GM21619 (cell line): ENCODE results near the gene TAT.

Experiments
- ATAC-seq: cut with Tn5 transposase; IDR thresholded peaks from one replicate; pipeline ENCODE4 v1.9.1; 2021; ENCODE audit not compliant: unreplicated experiment

TAT gene

GRCh38 chr16:71547168-71547567, 29.7 kb downstream of the TAT start:
- no peak for ATAC-seq

GRCh38 chr16:71542377-71542776, 34.5 kb downstream of the TAT start:
- no peak for ATAC-seq

- ATAC-seq: peak; percentile 62
Observed at GRCh38 chr16:71537643-71538042, 39.2 kb downstream of the TAT start.

GRCh38 chr16:71536752-71537499, 40.0 kb downstream of the TAT start:
- no peak for ATAC-seq

DNA sequence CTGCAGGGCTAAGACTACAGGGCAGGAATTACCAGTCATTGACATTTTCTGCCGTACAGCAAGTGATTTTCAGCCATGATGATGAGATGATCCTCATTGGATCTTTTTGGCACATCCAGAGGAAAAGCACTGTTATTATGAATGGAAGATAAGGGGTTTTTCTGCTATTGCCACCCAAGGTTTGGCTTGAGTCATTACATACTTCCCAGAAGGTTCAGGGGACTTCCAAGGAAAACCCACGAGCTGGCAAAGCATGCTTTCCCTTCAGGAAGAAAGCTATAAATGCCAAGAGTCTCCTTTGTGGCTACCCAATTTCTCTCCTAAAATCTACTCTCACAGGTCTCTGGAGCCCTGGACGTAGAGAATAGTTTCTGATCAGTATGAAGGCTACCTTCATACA, 44.5 kb downstream of the TAT start:
- no peak for ATAC-seq

DNA sequence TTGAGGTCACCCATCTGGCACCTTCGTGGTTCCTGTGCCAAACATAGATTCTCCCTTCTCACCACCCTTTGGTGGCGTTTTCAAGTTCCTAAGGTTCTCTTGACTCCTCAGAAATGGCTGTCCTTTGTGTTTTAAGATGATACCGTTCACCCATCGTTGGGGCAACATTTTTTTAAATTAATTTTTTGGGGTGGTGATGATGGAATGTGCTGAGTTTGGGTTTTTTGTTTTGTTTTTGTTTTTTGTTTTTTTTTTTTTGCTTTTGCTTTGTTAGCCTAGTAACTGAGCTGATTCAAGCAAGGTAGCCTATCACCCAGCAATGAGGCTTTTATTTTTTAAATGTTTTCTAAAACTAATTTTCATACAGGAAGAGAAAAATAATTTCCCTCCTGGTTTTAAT, 48.0 kb downstream of the TAT start:
- no peak for ATAC-seq

- no peak for ATAC-seq
Observed at GRCh38 chr16:71528257-71528656, 48.6 kb downstream of the TAT start.

- peak; percentile 66 for ATAC-seq
Observed at GRCh38 chr16:71526111-71526631, 50.7 kb downstream of the TAT start, which contains the start of gene CHST4. Gene CHST4, plus strand, starts transcription at chr16:71526426. Its CDS starts 10,252 bp downstream, at chr16:71536678.

- no peak for ATAC-seq
Observed at GRCh38 chr16:71524566-71525553, 52.0 kb downstream of the TAT start.

GRCh38 chr16:71520550-71520949, 56.3 kb downstream of the TAT start:
- ATAC-seq: no peak
